ENCODE measurements around the gene SLC45A2.

GRCh38 chr5:34011536-34011935 is 27.0 kb upstream of the SLC45A2 start:
- no peak for TF ChIP-seq CTCF (IDR thresholded peaks at IDR 0.05)
- TF ChIP-seq ZFX (IDR thresholded peaks at IDR 0.05; ENCODE audit: borderline replicate concordance): no peak
